ENCODE data around the gene ZFP36L2. TPM values are rescaled to one million over a fixed set of nuclear protein-coding genes. Genes with fewer than 3 reads are reported as not detected.

The ZFP36L2 gene
- total RNA-seq, 4 donors from 2014 or later, result 114 to 305 (median 208) TPM

DNA sequence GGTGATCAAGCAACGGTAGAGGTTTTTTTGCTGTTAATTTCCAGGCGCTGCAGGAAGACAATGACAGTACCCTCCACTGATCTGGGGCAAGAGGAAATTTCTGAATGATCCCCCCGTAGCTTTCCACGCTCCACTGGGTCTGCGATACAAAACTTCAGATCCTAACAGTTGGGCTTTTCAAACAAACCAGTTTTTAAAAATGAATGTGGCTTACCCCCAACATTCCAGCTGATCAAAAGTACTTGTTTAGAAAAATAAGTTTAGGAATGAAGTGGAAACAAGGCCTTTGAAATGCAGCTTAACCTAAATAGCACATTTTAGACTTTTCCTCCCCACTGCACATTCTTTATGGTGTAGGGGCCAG lies 5.7 kb downstream of the ZFP36L2 start:
- H3K36me3 ChIP-seq, result peaks cover 0 to 26% (median 15%) of the 10 kb centered on the region in 4 donors
- intact Hi-C loops (cut with DNase I; ENCODE audit: low total_unique reads), result loop anchor here (5.0 to 10.0 kb wide), 4 partner anchors 124 to 396 kb away; no protein-coding TSS in a partner anchor
- peak overlapping the region; percentile 96 to 100 (median 99) for H3K27ac ChIP-seq
- no peaks in the 10 kb centered on the region for H3K9me3 ChIP-seq
- TF ChIP-seq, protein P1, sequence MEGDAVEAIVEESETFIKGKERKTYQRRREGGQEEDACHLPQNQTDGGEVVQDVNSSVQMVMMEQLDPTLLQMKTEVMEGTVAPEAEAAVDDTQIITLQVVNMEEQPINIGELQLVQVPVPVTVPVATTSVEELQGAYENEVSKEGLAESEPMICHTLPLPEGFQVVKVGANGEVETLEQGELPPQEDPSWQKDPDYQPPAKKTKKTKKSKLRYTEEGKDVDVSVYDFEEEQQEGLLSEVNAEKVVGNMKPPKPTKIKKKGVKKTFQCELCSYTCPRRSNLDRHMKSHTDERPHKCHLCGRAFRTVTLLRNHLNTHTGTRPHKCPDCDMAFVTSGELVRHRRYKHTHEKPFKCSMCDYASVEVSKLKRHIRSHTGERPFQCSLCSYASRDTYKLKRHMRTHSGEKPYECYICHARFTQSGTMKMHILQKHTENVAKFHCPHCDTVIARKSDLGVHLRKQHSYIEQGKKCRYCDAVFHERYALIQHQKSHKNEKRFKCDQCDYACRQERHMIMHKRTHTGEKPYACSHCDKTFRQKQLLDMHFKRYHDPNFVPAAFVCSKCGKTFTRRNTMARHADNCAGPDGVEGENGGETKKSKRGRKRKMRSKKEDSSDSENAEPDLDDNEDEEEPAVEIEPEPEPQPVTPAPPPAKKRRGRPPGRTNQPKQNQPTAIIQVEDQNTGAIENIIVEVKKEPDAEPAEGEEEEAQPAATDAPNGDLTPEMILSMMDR (IDR thresholded peaks at IDR 0.05), result no peak
- TF ChIP-seq POLR2AphosphoS5 (IDR thresholded peaks at IDR 0.05) (no peak), EP300 (IDR thresholded peaks at IDR 0.05; ENCODE audit: low read depth) (no peak), POLR2A (IDR thresholded peaks at IDR 0.05) (no peak)
- in situ Hi-C loops (cut with MboI; ENCODE audit: low pct_ligation_motif_present in 1 of 4, low pct_unique_long_range_greater_than_20kb in 1 of 4, low sequenced_read_pairs in 3 of 4), result loop anchor here in 1 of 4 donors (10.0 kb wide), 1 partner anchor 196 kb away; no protein-coding TSS in a partner anchor
- peaks cover 17 to 54% (median 47%) of the 10 kb centered on the region in 4 donors for H3K4me1 ChIP-seq
- H3K27me3 ChIP-seq, result no peaks in the 10 kb centered on the region
- H3K4me3 ChIP-seq, result peak overlapping the region in 3 of 4 donors; percentile 85 to 91 (median 90)
- 6 to 7% methylated on average over 5 of the region's 5 CpGs for WGBS, 2 donors (ENCODE audit: low coverage in 1 of 2)
- no peak for DNase-seq

DNA sequence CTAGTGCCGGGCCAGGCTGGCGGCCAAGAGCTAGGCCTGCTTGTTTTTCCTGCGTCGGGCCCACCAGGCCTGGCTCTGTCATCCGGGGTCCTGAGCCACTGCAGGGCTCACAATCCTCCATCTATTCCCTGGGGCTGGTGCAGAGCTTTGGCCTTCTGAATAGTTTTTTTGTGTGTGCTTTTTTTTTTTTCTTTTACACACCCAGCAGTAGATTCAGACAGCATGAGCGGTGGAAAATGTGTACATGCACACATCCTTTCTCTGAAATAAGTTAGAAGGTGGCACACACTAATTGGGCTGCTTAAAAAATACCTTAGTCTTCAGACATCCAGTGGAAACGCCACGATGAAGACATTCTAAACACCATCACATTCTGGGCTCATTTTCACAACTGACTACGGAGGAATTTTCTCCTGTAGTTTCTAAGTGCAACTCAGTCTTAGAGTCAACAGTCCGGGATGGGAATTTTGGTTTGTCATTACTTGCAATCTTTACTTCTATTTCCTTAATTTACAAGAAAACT lies 6.1 kb downstream of the ZFP36L2 start:
- in situ Hi-C loops (cut with MboI; ENCODE audit: low pct_ligation_motif_present in 1 of 4, low pct_unique_long_range_greater_than_20kb in 1 of 4, low sequenced_read_pairs in 3 of 4) (loop anchor here in 1 of 4 donors (10.0 kb wide), 1 partner anchor 195 kb away; no protein-coding TSS in a partner anchor), intact Hi-C loops (cut with DNase I; ENCODE audit: low total_unique reads) (loop anchor here (5.0 to 10.0 kb wide), 4 partner anchors 125 to 395 kb away; no protein-coding TSS in a partner anchor)
- TF ChIP-seq EP300 (IDR thresholded peaks at IDR 0.05; ENCODE audit: low read depth) (no peak), POLR2AphosphoS5 (IDR thresholded peaks at IDR 0.05) (peak in 1 of 3 donors; percentile 9), POLR2A (IDR thresholded peaks at IDR 0.05) (peak; percentile 47)
- Histone ChIP-seq H3K27me3 (no peaks in the 10 kb centered on the region), H3K9me3 (no peaks in the 10 kb centered on the region), H3K27ac (peak overlapping the region; percentile 96 to 100 (median 99)), H3K36me3 (peaks cover 0 to 26% (median 14%) of the 10 kb centered on the region in 4 donors), H3K4me3 (peak overlapping the region in 3 of 4 donors; percentile 85 to 91 (median 90)), H3K4me1 (peaks cover 17 to 54% (median 47%) of the 10 kb centered on the region in 4 donors)
- 0 to 3% methylated on average over 5 to 10 of the region's 10 CpGs for WGBS, 2 donors (ENCODE audit: low coverage in 1 of 2)
- no peak for DNase-seq

DNA sequence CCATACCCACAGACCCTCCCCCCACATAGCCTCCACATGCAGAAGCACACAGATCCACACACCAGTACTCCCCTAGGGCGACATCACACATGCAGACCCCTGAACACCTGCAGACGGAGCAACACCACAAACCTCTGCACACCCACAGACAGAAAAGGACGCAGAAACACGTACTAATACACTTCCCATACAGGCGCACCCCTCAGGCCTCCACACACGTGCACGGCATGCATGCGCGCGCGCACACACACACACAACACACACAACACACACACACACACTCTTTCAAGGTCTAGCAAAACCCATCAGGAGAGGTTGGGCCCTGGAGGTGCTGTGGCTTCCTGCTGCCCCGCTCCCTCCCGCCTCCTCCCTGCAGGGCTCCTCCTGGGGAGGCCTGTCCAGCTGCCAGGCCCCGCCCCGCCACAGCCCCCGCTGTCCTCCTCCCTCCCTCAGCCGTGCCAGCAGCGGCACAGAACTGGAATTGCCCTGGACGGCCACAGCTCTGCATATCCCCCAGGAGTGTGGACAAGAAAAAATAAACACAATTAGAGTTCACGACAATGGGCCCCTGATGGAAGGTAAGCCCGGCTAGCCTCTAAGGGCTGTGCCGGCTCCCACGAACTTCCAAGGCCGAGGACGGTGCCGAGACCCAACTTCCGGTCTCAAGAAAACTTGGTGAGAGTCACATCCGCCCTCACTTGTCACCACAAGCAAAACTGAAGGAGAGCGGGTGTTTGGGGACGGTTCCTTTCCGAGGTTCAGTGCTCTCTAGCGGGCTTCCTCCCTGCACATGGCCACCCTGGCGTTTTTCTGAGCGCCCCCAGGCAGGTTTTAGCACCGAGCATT lies 6.8 kb downstream of the ZFP36L2 start:
- no peaks in the 10 kb centered on the region for H3K9me3 ChIP-seq
- peaks cover 17 to 54% (median 47%) of the 10 kb centered on the region in 4 donors for H3K4me1 ChIP-seq
- peaks cover 0 to 19% (median 8%) of the 10 kb centered on the region in 4 donors for H3K36me3 ChIP-seq
- H3K4me3 ChIP-seq, result peak overlapping the region in 3 of 4 donors; percentile 85 to 91 (median 90)
- peak; percentile 95 for DNase-seq
- TF ChIP-seq, protein P1 (IDR thresholded peaks at IDR 0.05), result no peak
- peak; percentile 33 for TF ChIP-seq EP300 (IDR thresholded peaks at IDR 0.05; ENCODE audit: low read depth)
- TF ChIP-seq POLR2AphosphoS5 (IDR thresholded peaks at IDR 0.05), result peak; percentile 56 to 93 (median 90)
- peak; percentile 90 for TF ChIP-seq POLR2A (IDR thresholded peaks at IDR 0.05)
- H3K27me3 ChIP-seq, result no peaks in the 10 kb centered on the region
- WGBS, 2 donors (ENCODE audit: low coverage in 1 of 2), result 0 to 2% methylated on average over 1 to 35 of the region's 35 CpGs
- H3K27ac ChIP-seq, result peak overlapping the region; percentile 96 to 100 (median 99)
- in situ Hi-C loops (cut with MboI; ENCODE audit: low pct_ligation_motif_present in 1 of 4, low pct_unique_long_range_greater_than_20kb in 1 of 4, low sequenced_read_pairs in 3 of 4), result loop anchor here in 2 of 4 donors (5.0 to 10.0 kb wide), 3 partner anchors 52 to 195 kb away; no protein-coding TSS in a partner anchor
- intact Hi-C loops (cut with DNase I; ENCODE audit: low total_unique reads), result loop anchor here (5.0 to 10.0 kb wide), 4 partner anchors 125 to 395 kb away; no protein-coding TSS in a partner anchor

DNA sequence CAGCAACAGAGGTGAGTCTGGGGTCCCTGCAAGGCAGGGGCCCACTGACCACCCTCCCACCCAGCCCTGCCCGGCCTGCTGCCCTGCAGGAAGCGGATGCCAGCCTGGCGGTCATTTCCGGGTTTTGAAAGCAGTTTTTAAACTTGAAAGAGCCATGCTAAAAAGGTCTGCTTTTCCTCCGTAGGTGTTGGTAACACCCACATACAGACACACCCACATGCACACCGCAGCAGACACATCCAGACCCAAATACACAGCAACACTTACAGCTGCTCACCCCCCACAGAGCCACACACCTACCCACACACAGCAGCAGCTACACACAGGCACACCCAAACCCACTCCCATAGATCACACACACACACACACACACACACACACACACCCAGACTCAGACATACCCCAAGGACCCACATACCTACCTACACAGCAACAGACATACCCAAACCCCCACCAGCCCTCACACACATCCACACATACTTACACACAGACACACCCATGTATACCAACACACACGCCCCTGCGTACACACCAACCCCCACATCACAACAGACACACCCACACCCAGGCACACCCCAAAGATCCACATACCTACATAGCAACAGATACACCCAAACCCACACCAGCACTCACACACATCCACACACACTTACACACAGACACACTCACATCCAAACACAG lies 7.6 kb downstream of the ZFP36L2 start:
- in situ Hi-C loops (cut with MboI; ENCODE audit: low pct_ligation_motif_present in 1 of 4, low pct_unique_long_range_greater_than_20kb in 1 of 4, low sequenced_read_pairs in 3 of 4) (loop anchor here in 2 of 4 donors (5.0 to 10.0 kb wide), 2 partner anchors 52 to 54 kb away; no protein-coding TSS in a partner anchor), intact Hi-C loops (cut with DNase I; ENCODE audit: low total_unique reads) (no loop called here)
- peak overlapping the region; percentile 96 to 100 (median 99) for H3K27ac ChIP-seq
- no peaks in the 10 kb centered on the region for H3K27me3 ChIP-seq
- H3K36me3 ChIP-seq, result peaks cover 0 to 13% (median 3%) of the 10 kb centered on the region in 4 donors
- peaks cover 17 to 54% (median 47%) of the 10 kb centered on the region in 4 donors for H3K4me1 ChIP-seq
- peak overlapping the region in 3 of 4 donors; percentile 85 to 91 (median 90) for H3K4me3 ChIP-seq
- DNase-seq, result peak; percentile 86
- H3K9me3 ChIP-seq, result no peaks in the 10 kb centered on the region
- TF ChIP-seq EP300 (IDR thresholded peaks at IDR 0.05; ENCODE audit: low read depth) (peak; percentile 95), POLR2A (IDR thresholded peaks at IDR 0.05) (peak; percentile 38), POLR2AphosphoS5 (IDR thresholded peaks at IDR 0.05) (peak; percentile 5 to 12 (median 5))
- TF ChIP-seq, protein P1 (IDR thresholded peaks at IDR 0.05), result no peak
- WGBS, 2 donors (ENCODE audit: low coverage in 1 of 2), result 7 to 27% methylated on average over 2 to 8 of the region's 8 CpGs

Data from transverse colon (tissue), 4 donors.